GM18505 (cell line): ENCODE measurements around the gene SLC44A1.

ENCODE experiments used
- ATAC-seq: cut with Tn5 transposase; IDR thresholded peaks from one replicate; pipeline ENCODE4 v1.9.1; 2021; ENCODE audit not compliant: unreplicated experiment
- POLR2A ChIP-seq: IDR thresholded peaks from 4 replicates; pipeline ENCODE4 v1.6.1; 2011; ENCODE audit warnings: borderline replicate concordance; ENCODE audit not compliant: insufficient read depth, insufficient read length; ENCODE audit errors: extremely low read depth

Gene SLC44A1

GRCh38 chr9:105269593-105269992, 25.1 kb downstream of the SLC44A1 start:
- TF ChIP-seq POLR2A: no peak
- ATAC-seq: no peak

- no peak for ATAC-seq
- no peak for TF ChIP-seq POLR2A
Observed at GRCh38 chr9:105270711-105271110, 26.3 kb downstream of the SLC44A1 start.

GRCh38 chr9:105273731-105274130, 29.3 kb downstream of the SLC44A1 start:
- no peak for TF ChIP-seq POLR2A
- ATAC-seq: no peak

- ATAC-seq: no peak
- no peak for TF ChIP-seq POLR2A
Observed at GRCh38 chr9:105275111-105275510, 30.7 kb downstream of the SLC44A1 start.

DNA sequence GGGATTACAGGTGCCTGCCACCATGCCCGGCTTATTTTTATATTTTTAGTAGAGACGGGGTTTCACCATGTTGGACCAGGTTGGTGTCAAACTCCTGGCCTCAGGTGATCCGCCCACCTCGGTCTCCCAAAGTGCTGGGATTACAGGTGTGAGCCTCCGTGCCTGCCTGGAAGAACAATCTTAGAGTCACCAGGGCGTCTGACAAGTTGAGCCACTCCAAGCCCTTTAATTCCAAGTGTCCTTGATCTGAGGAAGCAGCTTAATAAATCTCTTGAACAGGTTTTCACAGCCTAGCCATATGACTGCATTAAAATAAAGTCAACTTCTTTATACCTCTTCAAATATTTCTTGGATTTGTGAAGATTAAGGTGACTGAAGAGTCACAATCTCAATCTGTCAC, 31.5 kb downstream of the SLC44A1 start:
- TF ChIP-seq POLR2A: no peak
- no peak for ATAC-seq

DNA sequence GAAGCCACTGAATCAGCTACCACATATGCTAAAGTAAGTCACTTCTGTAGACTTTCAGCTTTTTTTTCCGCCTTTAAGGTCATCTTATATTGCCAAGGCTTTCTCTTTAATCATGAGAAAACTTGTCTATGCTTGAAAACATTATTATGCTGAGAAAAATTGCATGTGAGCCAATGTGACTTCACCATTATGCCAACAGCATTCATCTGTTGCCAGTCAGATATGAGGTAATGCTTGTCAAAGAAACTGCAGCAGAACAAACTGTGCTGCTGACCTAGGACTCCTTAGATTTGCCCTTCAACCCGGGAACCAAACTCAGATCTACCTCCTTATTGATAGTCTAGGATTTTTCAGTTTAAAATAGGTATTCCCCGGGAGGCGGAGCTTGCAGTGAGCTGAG, 34.3 kb downstream of the SLC44A1 start:
- ATAC-seq: no peak
- TF ChIP-seq POLR2A: no peak

DNA sequence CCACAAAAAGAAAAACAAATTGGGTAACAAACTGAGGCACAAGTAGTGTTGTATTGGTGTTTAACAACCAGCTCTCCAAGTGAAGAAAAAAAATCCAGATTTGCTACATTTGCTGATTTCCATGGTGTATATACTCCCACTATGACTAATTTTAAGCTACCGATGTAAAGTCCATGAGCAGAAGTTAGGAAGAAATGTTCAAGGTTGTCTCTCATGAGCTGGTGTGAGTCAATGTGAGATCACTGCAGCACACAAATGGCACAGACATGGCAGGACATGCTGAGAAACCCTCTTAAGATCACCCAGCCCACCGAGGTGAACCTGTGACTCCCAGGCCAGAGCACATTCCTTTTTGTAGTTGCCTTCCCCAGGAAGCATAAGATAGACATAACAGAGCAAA, 36.2 kb downstream of the SLC44A1 start:
- TF ChIP-seq POLR2A: no peak

DNA sequence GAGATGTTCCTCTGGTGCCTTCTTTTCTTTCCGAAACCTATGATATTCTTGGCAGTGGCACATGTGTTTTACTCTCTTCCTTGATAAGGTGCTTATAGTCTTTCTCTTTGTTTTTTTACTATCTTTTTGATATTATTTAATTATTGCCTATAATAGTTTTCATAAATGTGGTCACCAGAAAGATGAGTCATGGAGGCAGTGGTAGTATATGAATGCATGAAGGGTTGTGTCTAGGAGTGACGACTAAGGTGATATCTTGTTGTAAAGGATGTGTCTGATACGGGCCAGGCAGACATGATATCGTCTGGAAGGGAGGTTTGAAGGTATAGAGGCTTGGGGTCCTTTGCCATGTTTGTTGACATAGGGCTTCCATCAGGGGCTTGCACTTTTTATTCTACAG, 36.8 kb downstream of the SLC44A1 start:
- no peak for ATAC-seq
- TF ChIP-seq POLR2A: no peak

More for the DNA sequence above, 36.2 kb downstream of the SLC44A1 start:
- ATAC-seq: no peak

DNA sequence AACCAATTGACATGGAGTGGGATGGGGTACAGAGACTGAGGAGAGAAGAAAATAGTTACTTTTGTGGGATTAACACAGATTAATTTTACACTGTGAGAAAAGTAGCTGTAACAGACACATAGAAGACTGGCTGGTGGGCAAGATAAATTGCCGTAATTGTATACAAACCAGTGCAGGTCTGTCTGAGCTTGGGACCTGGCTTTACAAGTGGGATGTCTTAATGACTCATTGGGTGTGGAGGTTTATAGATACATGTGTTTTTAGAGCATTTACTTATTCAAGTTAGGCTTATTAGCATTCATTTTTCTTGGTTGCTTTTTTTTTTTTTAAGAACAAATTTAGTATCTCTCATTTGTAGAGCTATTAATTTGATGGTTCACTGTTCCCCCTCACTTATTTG, 37.5 kb downstream of the SLC44A1 start:
- ATAC-seq: no peak
- TF ChIP-seq POLR2A: no peak

DNA sequence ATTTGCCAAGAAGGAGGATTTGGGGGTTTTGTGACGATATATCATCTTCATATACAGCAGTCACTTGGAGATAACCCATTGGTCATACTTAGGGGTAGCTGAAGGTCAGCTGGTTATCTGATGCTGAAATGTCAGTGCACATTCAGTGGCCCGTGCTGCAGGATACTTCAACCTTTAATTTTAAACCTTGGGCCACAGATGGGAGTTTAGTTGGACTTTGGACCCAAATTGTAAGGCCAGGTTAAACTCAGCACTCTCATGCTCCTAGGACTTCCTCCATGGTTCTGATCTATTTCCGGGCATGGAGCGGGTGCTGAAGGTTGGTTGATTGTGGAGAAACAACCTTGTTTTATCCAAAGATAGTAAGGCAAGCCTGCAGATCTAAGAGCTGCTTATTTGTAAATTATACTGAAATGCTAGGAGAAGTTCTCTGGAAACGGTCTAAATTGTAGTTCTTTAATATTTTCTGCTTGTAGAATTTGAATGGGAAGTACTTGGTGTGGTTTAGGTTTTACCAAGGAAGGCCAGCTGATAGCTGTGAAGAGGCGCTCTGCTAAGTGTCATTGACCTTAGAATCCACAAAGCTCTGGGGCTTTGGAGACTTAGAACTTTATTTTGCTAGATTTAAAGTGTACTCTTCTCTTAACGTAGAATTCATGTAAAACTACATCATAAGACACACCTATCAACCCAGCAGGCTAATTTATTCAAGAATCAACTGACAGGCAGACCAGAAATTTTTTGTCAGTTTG, 38.6 kb downstream of the SLC44A1 start:
- no peak for ATAC-seq
- TF ChIP-seq POLR2A: no peak

GRCh38 chr9:105283795-105284194, 39.3 kb downstream of the SLC44A1 start:
- TF ChIP-seq POLR2A: no peak
- ATAC-seq: no peak

GRCh38 chr9:105284463-105284862, 40.0 kb downstream of the SLC44A1 start:
- TF ChIP-seq POLR2A: no peak
- no peak for ATAC-seq

GRCh38 chr9:105286098-105286497, 41.6 kb downstream of the SLC44A1 start:
- no peak for TF ChIP-seq POLR2A
- no peak for ATAC-seq

DNA sequence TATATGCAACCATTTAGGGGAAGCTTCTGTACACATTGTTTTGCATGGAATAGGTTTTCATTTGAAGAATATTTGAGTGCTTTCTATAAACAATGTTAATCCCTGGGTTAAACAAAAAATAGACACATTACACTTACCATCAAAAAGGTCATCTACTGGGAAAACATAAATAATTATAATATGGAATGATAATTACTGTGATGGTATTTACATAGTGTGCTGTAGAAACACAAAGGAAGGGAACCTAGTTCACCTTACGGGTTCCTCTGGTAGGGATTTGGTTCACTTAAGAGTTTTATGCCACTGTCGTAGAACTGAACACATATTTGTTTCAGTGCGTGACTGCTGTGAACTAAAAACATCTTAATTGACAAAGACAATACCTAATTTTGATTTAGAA, 44.9 kb downstream of the SLC44A1 start:
- no peak for ATAC-seq
- TF ChIP-seq POLR2A: no peak

- ATAC-seq: no peak
- no peak for TF ChIP-seq POLR2A
Observed at GRCh38 chr9:105290418-105290817, 46.0 kb downstream of the SLC44A1 start.
